Daoy (cell line): ENCODE data around the gene DPF1. TPM values are rescaled to one million over a fixed set of nuclear protein-coding genes. Genes with fewer than 3 reads are reported as not detected.
A peak's percentile ranks its signal among the peaks of the same experiment; 100 is the strongest.

ENCODE experiments used
- DNase-seq: peaks from one replicate; pipeline ENCODE4 v3.0.0-alpha.2; 2015; ENCODE audit warnings: low read depth
- total RNA-seq: library from RNA; depleted of rRNA; stranded (reverse); fragments of >200 nt; shearing (Covaris generic); gene quantifications from 2 replicates; pipeline ENCODE4 v1.2.3, GENCODE V29; 2014

The DPF1 gene
- total RNA-seq, 1 experiment from 2014 or later: 5.3 TPM

GRCh38 chr19:38221421-38221820 is 2.6 kb downstream of the DPF1 start:
- no peak for DNase-seq

GRCh38 chr19:38219221-38219620 is 4.8 kb downstream of the DPF1 start:
- DNase-seq: no peak

GRCh38 chr19:38218204-38218603 is 5.8 kb downstream of the DPF1 start:
- DNase-seq: no peak

GRCh38 chr19:38216785-38217641 is 7.0 kb downstream of the DPF1 start:
- DNase-seq: no peak

GRCh38 chr19:38213911-38214625 is 10.0 kb downstream of the DPF1 start:
- peak; percentile 87 for DNase-seq

- no peak for DNase-seq
Observed at GRCh38 chr19:38213469-38213868, 10.6 kb downstream of the DPF1 start.

GRCh38 chr19:38211766-38212165 is 12.3 kb downstream of the DPF1 start:
- DNase-seq: no peak

GRCh38 chr19:38211151-38211591 is 12.9 kb downstream of the DPF1 start:
- DNase-seq: no peak

GRCh38 chr19:38210458-38210987 is 13.5 kb downstream of the DPF1 start:
- DNase-seq: peak; percentile 45

GRCh38 chr19:38209671-38210457 is 14.2 kb downstream of the DPF1 start:
- DNase-seq: peak; percentile 48

GRCh38 chr19:38209152-38209551 is 14.9 kb downstream of the DPF1 start:
- no peak for DNase-seq

- no peak for DNase-seq
Observed at GRCh38 chr19:38208571-38208970, 15.5 kb downstream of the DPF1 start.

- DNase-seq: no peak
Observed at GRCh38 chr19:38207543-38207942, 16.5 kb downstream of the DPF1 start.

- DNase-seq: no peak
Observed at GRCh38 chr19:38206928-38207327, 17.1 kb downstream of the DPF1 start.

- DNase-seq: no peak
Observed at GRCh38 chr19:38206006-38206745, 17.8 kb downstream of the DPF1 start.

GRCh38 chr19:38204728-38205127 is 19.3 kb downstream of the DPF1 start:
- no peak for DNase-seq

- no peak for DNase-seq
Observed at GRCh38 chr19:38204096-38204495, 19.9 kb downstream of the DPF1 start.

GRCh38 chr19:38203197-38203596 is 20.8 kb downstream of the DPF1 start:
- DNase-seq: no peak

GRCh38 chr19:38202504-38202903 is 21.5 kb downstream of the DPF1 start:
- no peak for DNase-seq

GRCh38 chr19:38201731-38202130 is 22.3 kb downstream of the DPF1 start:
- DNase-seq: no peak

- DNase-seq: no peak
Observed at GRCh38 chr19:38199340-38199739, 24.7 kb downstream of the DPF1 start.
